Stimulated activated CD4-positive, alpha-beta T cell treated with anti-CD3 and anti-CD28 coated beads, Interleukin-1b, Interleukin-23, amount 100 ng/mL, for 24 hours (primary cell): ENCODE results near the gene CACFD1.

Source experiments
- DNase-seq, 4 experiments: peaks; one replicate each; pipeline ENCODE4 v3.0.0-alpha.2; 2020; ENCODE audit warnings: low read depth in 4 of 4, low spot score in 1 of 4

CACFD1 gene

GRCh38 chr9:133459476-133460404 lies at the start of gene CACFD1:
Gene CACFD1 (plus strand): TSS chr9:133459978. CDS start chr9:133460067, 89 bp downstream.
- peak; percentile 80 to 92 (median 85) for DNase-seq

GRCh38 chr9:133415170-133415569 lies 44.6 kb upstream of the CACFD1 start:
- no peak for DNase-seq

GRCh38 chr9:133417541-133418461 lies 42.0 kb upstream of the CACFD1 start, which contains the start of gene REXO4:
Gene REXO4 (minus strand): TSS chr9:133418010. CDS start chr9:133417844, 166 bp downstream.
- peak; percentile 56 to 84 (median 74) for DNase-seq

DNA sequence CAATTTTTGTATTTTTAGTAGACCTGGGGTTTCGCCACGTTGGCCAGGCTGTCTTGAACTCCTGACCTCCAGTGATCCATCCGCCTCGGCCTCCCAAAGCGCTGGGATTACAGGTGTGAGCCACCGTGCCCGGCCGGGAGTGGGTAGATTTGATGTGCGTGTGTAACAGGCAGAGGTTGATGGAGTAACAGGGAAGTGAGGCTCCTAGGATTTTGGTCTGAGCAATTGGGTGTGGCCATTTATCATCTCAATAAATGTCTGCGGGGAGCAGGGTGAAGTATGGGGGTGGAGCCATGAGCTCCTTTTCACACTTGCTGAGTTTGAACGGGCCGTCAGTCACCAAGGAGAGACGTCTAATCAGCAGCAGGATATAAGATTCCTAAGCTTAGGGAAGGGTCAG lies 40.8 kb upstream of the CACFD1 start:
- no peak for DNase-seq

- DNase-seq, result no peak
These were observed 39.4 kb upstream of the CACFD1 start for GRCh38 chr9:133420392-133420827.

DNA sequence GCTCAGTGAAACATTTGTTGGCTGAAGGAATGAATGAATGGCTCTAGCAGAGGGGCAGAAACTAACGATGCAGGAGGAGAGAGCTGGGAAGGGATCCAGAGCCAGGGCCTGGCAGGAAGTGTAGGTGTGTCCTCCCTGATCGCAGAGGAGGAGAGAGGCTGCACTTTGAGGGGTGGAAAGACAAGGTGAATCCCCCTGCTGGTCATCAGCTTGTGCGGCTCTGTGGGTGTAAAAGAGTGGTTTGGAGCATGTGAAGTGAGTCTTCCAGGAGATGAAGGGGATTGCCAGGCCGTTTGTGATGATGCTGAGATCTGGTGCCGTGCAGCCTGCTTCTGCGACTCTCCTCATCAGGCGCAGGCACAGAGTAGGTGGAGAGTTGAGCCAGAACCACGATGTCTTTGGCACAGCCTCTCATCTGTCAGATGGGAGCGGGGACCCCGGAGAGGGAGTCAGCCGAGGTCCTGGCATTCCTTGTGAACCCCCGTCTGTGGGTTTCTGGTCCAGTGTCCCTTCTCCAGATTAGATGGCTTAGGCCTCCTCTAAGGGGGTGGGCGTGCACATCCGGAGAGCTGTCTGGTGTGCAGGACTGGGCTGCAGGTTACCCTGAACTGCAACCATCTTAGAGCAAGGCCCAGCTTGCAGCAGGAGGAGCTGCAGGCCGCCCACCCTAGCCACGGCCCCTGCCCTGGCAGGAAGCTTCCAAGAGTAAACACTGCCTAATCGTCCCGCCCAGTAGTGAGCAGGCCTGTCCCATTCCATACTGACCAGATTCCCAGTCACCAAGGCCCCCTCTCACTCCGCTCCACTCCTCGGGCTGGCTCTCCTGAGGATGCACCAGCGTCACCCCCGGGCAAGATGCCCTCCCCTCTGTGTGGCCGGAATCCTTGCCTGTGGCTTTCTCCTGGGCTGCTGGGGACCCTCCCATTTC lies 37.9 kb upstream of the CACFD1 start, which contains the start of gene ADAMTS13:
ADAMTS13 (plus strand) TSS at position 753 of the 928 bp plus-strand sequence; CDS start at position 830, 77 bp downstream.
- peak in 1 of 4 experiments; percentile 32 for DNase-seq

DNA sequence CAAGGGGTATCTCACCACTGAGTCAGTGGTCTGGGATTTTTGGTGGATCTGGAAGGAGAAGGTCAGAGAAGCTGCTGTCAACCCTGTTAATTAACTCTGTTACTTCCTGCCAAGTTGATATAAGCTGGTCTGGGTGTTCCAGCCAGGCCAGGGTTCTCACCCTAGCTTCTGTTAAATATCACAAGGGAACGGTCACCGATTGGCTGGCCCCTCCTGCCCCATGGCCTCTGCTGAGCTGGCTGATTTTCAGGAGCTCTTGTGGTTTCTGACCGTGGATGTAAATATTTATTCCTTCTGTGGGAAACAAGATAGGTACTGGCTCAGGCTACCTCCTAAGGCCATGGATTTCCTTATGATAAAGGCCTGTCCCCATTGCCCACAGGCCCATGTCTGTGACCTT lies 36.6 kb upstream of the CACFD1 start:
- DNase-seq, result no peak

DNA sequence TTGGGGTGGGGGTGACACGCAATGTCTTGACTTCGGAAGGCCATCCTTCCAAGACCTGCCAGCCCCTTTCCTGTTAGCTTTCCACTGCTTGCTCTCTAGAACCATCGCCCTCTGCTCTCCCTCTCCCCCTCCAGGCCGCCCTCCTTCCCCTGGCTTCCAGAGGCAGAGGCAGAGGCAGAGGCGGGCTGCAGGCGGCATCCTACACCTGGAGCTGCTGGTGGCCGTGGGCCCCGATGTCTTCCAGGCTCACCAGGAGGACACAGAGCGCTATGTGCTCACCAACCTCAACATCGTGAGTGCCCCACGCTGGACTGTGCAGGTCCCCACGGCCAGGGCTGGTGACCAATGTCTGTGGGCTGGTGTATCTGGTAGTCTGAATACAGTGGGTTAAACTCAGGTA lies 35.6 kb upstream of the CACFD1 start:
- no peak for DNase-seq

- DNase-seq, result no peak
These were observed 34.6 kb upstream of the CACFD1 start for GRCh38 chr9:133425049-133425632.

GRCh38 chr9:133426011-133426410 lies 33.8 kb upstream of the CACFD1 start:
- no peak for DNase-seq

DNA sequence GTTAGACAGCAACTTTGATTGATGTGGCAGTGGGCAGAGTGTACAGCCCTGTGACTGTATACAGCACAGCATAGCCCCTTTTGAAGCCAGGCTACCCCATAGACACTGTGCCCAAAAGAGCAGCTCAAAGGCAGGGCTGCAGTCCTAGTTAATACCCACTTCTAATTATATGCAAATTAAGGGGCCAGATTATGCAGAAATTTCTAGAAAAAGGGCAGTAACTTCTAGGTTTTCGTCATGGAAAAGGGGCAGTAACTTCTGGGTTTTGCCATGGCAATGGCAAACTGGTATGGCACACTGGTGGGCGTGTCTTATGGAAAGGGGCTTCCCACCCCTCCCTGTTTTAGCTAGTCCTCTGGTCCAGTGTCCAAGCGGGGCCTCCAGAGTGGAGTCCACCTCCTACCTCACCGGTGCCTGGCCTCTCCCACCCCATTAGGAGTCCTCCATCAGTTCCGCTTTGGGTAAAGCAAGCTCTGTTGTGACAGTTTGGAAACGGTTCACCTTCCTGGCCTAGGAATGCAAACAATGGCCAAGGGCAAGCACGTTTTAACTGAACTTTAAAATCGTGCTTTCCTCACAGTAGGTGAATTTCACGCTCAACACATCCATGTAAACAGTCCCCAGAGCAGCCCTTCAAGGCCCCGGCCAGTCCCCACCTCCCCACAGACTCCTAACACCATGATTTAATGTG lies 32.0 kb upstream of the CACFD1 start:
- no peak for DNase-seq

DNA sequence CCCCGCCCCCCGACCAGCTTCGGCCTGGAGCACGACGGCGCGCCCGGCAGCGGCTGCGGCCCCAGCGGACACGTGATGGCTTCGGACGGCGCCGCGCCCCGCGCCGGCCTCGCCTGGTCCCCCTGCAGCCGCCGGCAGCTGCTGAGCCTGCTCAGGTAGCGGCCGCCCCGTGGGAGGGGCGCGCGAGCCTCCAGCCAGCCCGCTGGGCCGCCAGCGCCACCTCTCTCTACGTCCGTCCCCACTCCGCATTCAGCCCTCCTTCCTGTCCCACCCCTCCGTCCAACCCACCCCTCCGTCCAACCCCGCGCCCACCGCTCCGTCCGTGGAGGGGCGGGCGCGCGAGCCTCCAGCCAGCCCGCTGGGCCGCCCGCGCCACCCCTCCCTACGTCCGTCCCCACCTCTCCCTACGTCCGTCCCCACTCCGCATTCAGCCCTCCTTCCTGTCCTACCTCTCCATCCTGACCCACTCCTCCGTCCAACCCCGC lies 31.1 kb upstream of the CACFD1 start:
- DNase-seq, result no peak

GRCh38 chr9:133429214-133429613 lies 30.6 kb upstream of the CACFD1 start:
- no peak for DNase-seq

- no peak for DNase-seq
These were observed 30.1 kb upstream of the CACFD1 start for GRCh38 chr9:133429641-133430161.

DNA sequence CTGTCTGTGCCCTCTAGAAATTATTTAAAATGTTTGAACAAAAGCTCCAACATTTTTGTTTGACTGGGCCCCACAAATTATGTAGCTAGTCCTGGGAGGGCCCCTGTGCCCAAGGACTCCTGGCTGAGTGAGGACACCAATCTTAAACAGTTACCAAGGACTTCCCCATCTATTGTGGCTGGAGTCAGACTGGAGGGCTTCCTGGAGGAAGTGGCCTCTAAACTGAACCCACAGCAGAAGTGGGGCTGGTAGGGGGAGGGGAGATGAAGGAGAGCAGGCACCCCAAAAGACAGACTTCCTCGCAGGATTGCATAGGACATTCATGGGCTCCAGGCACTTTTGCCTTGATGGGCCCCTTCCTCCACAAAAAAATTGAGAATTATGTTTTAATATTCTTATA lies 29.5 kb upstream of the CACFD1 start:
- DNase-seq, result no peak

DNA sequence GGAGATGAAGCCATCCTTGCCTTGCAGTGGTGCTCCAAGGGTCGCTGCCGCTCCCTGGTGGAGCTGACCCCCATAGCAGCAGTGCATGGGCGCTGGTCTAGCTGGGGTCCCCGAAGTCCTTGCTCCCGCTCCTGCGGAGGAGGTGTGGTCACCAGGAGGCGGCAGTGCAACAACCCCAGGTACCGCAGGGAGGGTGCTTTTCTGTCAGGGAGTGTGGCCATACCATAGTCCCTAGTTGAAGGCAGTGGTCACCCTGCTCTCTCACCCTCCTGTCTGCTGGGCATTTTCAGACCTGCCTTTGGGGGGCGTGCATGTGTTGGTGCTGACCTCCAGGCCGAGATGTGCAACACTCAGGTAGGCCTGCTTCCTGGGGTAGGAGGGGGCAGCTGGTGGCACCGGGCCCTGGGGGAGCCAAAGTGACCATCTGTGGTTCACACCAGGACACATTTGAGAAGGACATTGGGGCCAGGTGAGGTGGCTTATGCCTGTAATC lies 26.4 kb upstream of the CACFD1 start:
- no peak for DNase-seq

DNA sequence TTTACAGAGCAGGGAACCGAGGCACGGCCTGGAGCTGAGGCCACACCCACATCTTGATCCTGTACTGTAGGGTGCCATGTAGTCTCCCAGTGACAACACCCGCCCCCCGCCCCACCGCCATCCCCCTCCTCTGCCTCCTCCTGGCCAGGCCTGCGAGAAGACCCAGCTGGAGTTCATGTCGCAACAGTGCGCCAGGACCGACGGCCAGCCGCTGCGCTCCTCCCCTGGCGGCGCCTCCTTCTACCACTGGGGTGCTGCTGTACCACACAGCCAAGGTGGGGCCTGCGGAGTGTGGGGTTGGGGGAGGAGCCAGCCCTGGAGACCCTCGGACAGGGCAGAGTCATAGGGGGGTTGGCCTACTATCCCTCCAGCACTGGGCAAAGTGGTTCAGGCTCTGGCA lies 23.1 kb upstream of the CACFD1 start:
- DNase-seq, result no peak

- DNase-seq, result no peak
These were observed 21.8 kb upstream of the CACFD1 start for GRCh38 chr9:133437753-133438531.
